DMS114 treated with DMSO at 0.1 percent for 48 hours (cell line): ENCODE results near the gene ARHGEF7.

Source experiments
- DNase-seq: peaks from one replicate; lab custom pipeline; 2025; ENCODE audit not compliant: unreplicated experiment; lab: John Stamatoyannopoulos, UW

The ARHGEF7 gene

DNA sequence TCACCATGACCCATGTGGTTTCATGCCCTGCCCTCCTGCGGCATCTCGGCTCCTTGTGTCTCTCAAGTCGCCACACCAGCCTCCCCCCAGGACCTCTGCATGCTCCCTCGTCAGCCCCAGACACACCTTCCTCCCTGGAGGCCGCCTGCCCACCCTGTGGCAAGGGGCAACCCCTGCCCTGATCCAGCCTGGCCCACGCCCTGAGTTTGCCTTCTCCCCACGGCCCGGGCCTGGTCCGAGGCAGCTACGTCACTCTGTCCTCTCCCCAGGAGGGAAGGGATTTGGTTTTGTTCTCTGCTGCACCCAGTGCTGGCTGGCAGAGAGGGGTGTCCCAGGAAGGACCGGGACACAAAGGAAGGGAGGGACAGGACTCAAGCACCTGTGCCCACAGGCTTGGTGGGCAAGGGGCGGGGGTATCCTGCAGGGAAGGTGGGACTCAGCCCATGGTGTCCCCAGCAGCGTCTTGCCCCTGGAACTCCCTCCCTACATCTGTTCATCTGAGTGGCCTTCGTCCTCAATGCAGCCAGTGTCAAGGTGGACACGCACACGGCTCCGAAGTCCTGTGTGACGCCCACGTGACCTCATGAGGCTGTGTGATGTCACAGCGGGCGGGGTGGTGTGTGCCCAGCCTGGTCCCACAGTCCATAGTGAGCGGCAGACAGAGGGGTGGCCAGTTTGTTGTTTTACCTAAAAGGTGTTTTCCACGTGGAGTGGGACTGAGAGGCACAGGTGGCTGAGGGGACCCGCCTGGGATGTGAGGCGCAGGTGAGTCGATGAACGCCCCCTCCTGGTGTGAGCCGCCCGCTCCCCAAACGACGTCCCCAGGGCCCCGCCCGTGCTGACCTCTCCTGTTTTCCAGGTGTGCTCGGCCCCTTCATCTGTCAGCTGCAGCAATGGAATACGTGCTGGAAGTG is 205.1 kb downstream of the ARHGEF7 start, which contains the start of gene TEX29:
Gene TEX29 (plus strand): TSS at position 645 of the 914 bp plus-strand sequence. CDS start 249 bp downstream, at position 894.
- DNase-seq = no peak

DNA sequence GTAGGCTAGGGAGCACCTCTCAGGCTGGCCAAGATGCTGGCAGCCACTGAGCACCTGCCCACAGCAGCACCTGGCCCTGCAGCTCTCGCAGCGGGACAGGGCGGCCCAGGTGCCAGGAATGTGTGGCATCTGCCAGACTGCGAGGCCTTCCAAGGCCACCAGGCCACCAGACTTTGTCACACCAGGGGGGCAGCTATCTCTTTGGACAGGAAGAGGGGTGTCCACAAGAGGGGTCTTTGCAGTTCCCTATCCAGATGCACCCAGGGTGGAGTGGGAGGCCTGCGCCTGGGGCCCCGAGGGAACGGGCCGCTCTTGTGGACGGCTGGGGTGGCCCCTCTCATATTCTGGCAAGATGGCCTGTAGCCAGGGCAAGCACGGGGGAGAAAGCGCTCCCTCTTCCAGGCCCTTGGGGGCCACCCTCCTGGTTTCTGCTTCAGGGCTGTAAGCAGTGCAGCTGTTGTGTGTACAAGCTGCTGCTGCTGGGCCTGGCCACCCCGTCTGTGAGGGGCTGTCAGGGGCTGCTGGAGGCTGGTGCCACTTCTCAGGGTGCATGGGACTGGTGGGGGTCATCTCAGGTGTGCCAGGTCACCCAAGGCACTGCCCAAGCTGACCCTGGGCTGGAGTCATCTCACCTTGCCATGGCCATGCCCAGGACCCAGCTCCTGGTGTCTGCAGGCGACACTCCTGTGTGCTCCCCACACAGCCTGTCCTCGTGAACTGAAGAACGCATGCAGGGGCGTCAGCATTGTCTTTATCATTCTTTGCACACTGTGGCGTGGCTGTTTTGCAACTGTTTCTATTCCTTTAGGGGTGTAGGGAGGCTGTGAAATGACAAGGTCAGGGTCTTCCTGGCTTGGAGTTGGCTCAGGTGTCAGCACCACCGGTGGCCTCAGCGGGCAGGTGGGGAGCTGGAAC is 207.1 kb downstream of the ARHGEF7 start:
- no peak for DNase-seq

DNA sequence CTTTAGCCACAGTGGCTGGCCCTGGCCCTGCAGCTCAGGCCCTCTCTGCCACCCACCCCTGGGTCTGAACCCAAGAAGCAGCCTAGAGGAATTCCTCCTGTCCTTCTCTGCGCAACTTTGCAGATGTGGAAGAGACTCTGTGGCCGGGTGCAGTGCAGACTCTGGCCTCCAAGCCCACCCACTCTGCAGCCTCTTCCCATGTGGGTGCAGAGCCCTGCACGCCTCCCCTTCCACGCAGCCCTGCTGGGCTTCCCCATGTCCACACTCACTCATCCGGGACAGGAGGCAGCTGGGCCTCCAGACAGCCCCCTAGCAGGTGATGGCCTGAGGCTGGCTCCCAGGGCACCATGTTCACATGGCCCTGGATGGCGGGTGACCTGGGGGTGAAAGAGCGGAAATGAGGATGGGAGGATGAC is 207.8 kb downstream of the ARHGEF7 start:
- no peak for DNase-seq

DNA sequence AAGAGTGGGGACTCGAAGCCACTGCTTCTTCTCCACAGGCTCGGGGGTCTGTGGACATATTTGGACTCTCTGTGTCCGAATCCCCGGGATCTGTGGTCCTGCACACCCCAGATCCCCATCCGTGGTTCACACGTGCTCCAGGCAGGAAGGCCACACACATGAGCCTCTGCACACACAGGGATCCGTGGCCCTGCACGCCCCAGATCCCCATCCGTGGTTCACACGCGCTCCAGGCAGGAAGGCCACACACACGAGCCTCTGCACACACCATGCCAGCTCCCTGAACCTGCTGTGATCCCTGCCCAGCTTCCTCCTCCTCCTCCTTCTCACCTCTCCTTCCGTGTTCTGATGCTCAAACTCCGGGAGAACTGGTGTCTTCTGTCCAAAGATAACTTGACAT is 208.4 kb downstream of the ARHGEF7 start:
- DNase-seq = no peak

DNA sequence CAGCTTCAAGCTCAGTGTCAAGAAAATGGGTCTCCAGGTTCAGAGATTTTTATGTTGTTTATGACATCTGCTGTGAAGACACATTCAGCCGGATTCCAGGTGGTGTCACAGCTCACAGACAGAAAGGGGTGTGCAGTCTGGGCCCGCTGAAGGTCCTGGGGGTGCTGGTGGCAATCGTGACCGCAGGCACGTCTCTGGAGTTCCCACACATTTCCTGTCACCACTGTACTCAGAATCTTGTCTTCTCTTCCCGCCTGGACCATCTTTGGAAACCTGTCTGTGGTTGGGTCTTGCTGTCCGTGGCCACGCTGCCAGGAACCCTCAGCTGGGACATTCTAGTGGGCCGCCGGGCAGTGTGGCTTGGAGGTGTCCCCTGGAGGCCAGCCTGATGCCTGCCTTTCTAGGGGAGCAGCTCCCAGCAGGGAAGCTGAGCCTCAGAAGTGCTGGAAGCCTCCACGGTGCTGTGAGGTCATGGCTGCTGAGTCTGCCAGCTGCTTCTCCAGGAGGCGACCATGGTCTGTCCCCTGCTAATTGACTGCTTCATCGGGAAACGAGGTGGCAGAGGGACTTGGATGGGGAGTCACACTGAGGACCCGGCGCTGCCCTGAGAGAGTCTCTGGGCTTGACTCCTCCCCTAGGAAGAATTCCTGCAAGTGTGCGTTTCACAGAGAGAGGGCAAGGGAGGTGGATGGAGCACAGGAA is 209.0 kb downstream of the ARHGEF7 start:
- DNase-seq = no peak

DNA sequence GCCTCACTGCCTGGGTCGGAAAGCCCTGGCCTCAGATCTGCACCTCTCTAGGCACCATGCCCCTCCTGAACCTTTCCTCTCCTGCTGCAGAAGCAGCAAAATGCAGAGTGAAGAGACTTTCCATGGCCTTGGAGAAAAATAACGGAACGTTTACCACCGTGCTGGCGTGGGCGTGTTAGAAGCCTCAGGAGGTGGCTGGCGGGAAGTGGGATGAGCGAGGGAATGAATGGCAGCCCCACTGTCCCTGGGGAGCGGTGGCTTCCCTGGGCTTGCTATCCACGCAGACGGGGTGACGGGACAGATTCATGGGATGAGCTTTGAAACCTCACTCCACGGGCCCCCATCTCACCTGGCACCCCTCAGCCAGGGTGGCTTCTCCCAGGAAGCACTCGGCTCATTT is 209.6 kb downstream of the ARHGEF7 start:
- no peak for DNase-seq

DNA sequence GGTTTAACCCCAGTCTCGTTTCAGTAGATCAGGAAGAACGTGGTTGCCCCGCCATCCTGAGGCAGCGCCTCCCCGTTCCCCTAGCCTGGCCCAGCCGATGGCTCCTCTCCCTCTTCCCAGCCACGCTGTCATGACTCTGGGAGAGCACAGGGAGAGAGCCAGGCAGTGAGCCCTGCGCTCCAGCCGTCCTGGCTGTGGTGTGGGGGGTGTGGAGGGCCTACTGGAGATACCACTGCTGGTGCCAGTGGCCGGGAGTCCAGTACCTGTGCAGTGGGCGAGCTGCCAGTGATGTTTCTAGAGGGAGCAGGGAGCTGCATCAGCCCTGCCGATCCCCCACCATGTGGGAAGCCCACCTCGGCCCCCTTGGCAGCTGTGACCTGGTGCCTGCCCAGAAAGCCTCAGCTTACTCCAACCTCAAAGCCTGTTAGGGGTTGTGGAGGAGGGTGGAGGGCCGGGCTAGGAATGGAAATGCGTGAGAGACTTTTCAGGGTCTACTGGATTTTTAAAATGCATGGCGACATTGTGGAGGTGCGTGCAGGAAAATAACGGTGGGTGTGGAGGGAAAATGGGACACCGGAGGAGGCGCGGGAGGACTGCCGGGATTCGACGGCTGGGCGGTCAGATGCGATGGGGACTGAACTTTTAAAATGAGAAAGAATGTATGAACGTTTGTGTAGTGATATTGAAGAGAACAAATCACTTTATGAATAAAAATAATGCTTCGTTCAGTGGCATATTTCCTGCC is 210.2 kb downstream of the ARHGEF7 start:
- no peak for DNase-seq

DNA sequence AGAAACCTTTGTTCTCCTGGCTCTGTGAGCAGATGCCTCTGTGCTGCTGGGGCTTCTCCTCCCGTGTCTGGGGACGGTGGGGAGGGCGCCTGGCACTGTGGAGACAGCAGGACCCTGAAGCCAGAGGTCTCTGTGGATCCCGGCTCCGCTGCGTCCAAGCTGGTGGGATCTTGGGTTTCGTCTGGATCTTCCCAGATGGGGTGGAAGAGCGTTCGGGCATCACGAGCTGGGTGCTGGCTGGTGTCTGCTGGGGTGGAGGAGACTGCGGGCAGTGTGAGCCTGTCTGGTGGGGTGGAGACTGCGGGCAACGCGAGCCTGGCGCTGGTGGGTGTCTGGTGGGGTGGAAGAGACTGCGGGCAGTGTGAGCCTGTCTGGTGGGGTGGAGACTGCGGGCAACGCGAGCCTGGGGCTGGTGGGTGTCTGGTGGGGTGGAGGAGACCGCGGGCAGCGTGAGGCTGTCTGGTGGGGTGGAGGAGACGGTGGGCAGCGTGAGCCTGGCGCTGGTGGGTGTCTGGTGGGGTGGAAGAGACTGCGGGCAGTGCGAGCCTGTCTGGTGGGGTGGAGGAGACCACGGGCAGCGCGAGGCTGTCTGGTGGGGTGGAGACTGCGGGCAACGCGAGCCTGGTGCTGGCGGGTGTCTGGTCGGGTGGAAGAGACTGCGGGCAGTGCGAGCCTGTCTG is 211.0 kb downstream of the ARHGEF7 start:
- DNase-seq = no peak

DNA sequence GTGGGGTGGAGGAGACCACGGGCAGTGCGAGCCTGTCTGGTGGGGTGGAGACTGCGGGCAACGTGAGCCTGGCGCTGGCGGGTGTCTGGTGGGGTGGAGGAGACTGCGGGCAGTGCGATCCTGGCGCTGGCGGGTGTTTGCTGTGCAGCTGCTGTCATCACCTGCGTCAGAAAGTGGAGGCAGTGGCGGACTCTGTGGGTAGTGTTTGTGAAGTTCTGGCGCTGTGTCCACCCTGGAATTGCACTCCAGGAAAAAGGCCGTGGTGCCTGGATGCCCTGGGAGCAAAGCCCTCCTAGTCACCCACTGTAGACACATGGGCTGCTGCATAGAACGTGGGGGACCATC is 211.5 kb downstream of the ARHGEF7 start:
- DNase-seq = no peak

DNA sequence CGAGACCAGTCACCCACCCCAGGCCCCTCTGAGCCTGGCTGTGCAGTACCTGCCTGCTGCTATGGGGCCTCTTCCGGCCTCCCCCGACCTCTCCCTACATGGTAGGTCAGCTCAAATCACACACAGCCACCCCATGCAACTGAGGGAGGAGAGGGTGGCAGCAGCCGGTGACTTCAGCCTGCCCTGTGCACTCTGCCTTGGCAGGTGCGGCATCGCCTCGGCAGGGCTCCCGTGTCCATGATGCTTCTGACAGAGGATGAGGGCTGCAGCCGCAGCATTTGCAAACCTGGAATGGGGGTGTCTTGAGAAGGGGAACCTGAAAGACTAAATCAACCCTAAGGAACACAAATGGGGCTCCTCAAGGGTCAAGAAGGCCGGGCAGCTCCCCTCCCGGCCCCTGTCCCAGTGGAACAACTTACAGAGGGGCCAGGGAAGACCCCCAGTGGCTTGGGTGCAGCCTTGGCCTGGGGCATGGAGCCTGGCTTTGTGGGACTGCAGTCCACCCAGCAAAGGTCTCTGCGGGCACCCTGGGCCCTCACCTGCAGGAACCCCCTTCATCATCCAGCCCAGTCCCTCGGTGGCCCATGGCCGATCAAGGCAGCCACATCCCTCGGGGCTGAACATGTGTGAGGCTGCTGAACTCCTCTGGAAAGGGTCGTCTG is 212.0 kb downstream of the ARHGEF7 start:
- no peak for DNase-seq

DNA sequence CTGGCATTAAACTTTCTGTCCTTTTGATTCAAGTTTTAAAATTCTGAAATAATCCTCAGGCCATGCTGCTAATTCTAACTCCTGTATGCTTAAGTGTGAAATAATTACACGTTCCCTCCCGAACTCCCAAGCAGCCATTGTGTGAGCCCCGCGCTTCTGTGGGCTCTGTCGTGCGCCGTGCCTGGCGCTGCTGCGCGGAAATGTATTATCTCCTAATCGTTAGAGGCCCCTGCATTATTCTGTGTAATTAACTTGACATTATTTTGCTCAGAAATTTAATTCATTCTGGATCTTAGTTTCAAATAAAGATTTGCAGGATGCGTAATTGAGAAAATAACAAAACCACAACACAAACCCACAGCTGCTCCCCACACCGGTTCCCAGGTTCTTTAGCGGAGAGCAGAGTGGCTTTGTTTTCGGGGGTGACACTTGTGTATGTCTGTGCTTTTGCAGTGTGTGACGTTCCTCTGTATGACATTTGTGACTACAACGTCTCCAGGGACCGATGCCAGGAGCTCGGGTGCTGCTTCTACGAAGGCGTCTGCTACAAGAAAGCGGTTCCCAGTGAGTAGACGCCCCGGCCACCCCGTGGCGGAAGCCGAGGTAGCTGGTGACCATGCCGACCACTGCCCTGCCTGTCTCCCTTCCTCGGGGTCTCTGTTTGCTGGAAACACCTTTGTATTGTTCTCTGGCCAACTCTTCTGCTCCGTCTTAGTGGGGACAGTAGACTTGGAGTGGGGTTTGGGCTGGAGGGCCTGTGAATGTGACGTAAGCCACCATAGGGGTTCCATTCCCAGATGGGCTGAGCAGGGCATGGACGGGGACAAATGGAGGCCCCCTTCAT is 212.8 kb downstream of the ARHGEF7 start:
- DNase-seq = no peak

DNA sequence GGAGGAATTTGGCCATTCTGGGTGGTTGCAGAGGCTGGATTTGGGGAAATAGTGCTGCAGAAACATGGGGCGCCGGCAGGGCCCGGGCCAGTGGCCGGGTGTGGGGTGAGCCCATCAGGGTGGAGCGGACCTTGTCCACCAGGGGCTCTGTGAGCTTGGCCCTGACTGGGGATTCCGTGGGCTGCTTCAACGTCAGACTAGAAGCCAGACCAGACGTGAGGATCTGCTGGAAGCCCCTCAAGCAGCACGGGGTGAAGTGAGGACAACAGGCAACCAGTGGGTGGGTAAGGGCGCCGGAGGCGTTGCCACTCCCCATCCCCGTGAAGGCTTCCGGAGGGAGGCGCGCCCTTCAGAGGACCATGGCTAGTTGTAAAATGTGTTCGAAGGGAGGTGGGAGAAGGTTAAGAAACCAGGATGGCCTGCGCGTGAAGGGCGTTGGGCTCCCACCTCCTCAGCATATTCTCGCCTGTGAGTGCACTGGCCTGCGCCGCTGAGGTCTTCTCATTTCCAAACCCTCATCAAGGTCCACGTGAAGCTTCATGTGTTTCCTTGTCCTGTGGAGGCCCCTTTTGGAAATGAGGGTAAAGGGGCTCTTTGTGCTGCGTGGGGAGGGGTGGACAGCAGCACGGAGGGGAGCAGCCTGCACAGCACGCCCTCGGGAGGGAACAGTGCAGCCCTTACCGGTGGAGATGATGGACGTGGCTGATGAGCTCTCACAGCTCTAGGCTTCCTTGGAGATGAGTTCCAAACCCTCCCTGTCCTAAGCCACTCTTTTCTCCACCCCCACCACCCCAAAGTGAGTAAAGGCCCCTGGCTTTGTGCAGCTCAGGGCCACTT is 213.7 kb downstream of the ARHGEF7 start:
- DNase-seq = no peak

DNA sequence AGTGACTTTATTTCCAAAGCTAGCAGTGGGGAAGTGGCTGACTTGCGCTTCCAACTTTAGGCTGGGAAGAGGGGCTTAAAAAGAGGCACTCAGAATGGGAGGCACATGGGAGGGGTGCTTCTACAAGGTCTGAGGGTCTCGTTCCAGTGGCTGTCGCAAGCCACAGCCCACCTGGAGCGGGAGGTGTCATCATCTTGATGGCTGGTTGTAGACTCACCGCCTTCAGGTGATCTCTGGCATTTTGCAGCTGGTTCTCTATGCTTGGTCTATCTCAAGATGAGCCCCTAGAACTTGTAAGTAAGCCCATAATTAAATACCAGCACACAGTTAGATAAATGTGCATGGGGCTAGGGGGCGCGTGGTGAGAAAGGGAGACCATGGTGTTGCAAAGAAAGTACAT is 214.5 kb downstream of the ARHGEF7 start:
- DNase-seq = no peak

DNA sequence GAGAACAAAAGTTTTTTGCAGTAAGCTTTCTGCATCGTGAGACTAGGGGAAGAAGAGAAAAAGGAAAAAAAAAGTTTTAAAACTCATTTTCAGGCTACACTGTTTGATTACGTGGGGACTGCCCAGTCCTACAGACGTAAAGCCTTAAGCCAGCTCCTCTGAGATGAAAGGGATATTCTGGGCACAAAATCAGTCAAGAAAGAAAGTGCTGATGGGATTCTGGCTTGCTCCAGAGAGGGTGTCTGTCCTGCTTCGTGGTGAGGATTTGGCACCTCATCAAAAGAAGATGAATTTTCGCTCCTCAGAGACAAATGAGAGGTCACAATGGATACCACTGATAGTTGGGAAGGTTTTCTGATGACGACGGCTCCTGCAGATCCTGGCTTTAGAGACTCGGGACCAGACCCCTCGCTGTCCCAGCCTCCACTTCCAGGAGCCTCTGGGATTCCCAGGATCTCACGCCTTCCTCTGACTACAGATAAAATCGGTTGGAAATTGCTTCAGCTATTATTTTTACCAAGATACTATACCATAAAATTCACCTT is 215.0 kb downstream of the ARHGEF7 start:
- no peak for DNase-seq

DNA sequence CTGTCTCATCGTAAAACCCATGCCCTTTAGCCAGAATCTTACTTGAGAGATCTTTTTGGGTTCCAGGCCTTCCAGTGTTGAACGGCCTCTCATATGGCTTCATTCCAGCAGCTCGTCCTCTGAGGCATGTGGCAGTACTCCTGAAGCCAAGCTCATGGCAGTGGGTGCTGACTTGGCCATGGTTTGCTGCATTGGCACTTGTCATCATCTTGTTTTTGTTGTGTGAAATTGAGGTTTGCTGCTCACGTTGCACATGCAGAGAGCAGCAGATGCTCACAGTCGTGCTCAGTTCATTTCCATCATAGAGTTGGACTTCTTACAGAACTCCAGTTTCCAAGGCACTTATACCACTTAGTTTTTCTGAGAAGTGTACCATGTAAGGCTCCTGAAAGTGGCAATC is 220.2 kb downstream of the ARHGEF7 start:
- DNase-seq = no peak

DNA sequence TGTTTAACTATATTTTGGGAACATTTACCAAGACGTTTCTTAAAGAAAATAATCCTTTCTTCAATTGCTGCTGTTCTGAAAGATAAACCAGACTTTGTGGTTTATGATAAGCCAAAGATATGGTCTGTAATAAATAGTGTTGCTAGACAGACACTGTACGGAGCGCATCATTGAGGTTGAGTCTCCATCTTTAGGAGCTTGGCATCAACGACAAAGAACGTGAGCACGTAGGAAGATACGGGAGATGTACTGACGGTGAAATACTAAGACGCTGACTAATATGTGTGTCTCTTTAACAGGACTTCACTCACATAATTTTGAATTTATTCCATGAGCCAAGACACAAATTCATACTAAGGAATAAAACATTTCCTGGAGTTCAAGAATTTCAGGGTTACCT is 221.6 kb downstream of the ARHGEF7 start:
- no peak for DNase-seq

DNA sequence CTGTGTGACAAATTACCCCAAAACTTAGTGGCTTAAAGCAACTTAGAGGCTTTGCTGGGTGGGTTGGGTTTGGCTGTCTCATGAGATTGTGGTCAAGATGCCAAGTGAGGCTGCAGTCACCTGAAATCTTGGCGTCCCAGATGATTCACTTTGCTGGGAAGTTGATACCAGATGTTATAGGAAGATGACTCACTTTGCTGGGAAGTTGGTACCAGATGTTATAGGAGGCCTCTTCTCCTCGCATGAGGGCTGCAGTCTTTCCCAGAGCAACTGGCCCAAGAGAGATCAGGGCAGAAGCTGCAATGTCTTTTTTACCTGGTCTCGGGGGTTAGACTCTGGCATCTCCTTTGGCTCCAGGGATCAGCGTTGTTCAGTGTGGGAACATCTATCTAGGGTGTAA is 222.1 kb downstream of the ARHGEF7 start:
- no peak for DNase-seq
